NCI-H1930 (cell line): ENCODE data around the gene TNPO2.
A peak's percentile ranks its signal among the peaks of the same experiment; 100 is the strongest.
"Not testable (repeated sequence)": the region's sequence is repeated elsewhere in the genome, so short reads cannot be mapped to it uniquely, and the experiment has no call there.

ENCODE experiments used
- DNase-seq, 2 experiments: peaks; one replicate each; lab custom pipeline; 2025; lab: John Stamatoyannopoulos, UW

Gene TNPO2

DNA sequence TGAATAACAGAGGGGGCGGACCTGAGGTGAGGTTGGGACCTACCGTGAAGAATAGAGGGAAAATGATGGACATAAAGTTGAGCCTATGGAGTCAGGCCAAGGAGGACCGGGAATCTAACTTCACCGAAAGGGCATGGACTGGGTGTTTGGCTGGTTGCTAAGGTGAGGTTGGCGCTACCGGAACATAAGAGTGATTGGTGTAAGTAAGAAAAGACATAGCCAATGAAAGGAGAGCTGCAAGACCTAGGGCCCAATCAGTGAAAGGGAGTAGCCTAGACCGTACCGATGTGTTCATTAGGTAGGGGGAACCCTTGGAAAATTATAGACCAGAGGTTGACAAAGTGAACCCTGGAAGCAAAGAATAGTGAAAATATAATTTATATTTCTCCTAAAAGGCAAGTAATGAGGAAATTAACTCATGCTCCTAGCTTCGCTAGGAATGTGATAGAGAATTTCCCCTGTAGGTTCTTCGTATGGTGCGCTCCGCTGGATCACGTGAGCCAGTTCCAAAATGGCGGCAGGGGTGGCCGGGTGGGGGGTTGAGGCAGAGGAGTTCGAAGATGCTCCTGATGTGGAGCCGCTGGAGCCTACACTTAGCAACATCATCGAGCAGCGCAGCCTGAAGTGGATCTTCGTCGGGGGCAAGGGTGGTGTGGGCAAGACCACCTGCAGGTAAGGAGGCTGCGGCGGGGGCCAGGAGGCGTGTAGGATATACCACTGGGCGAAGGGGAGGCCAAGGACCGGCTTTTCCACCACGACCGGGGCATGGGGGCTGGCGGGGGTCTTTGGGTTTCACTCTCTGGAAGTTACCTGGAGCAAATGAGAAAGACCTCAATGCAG lies 13.5 kb upstream of the TNPO2 start, which contains the start of gene GET3:
TSS of gene GET3 (plus strand) at position 503 of the 840 bp plus-strand sequence. CDS start at position 512, 9 bp downstream.
- peak; percentile 91 to 96 for DNase-seq

DNA sequence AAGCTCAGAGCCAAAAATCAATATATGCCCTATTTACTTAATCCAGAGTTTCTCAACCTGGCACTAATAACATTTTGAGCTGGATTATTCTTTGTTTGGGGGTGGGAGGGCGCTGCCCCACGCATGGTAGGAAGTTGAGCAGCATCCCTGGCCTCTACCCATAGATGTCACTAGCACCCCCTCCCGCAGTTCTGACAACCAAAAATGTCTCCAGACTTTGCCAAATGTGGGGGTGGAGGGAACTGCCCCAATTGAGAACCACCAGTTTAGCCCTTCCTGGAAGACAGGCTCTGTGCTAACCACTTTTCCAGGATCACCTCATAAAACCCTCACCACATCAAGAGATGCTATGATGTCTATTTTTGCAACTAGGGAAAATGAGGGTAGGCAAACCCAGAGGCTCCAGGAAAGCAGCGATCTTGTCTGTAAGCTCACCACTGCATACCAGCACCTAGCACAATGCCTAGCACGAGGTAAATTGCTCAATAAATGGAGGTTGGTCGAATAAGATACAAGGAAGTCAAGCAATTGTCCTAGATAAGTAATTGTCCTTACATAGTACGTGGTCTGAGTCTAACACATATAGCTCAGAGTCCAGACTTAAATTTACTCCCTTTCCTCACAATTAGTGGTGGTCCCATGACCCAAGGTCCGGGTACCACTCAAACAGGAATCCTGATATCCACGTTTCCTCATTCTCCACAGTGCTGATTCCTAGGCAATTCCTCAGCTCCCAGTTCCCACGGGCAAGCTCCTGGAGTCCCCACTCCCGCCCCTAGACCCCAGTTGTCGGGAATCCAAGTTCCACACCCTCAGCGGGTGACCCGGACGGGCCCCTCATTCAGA lies 9.9 kb upstream of the TNPO2 start:
- DNase-seq: no peak

DNA sequence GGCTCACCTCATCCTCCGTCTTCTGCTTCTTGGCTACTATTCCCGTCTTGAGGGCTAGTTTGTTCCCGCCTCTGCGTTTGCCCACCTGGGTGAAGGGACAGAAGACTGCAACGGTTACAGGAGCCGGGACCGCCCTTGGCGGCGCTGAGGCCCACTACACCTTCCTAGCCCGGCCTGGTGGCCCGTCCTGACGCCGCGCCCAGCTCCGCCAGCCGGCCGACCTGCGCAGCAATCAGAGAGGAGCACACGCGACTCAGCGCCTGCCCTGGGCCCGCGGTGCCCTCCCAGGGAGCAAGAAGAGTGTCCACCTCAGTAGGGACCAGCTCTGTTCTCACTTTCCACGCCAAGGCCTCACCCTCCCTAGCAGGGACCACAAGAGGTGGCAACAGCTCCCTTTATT lies 7.6 kb upstream of the TNPO2 start:
- no peak for DNase-seq

DNA sequence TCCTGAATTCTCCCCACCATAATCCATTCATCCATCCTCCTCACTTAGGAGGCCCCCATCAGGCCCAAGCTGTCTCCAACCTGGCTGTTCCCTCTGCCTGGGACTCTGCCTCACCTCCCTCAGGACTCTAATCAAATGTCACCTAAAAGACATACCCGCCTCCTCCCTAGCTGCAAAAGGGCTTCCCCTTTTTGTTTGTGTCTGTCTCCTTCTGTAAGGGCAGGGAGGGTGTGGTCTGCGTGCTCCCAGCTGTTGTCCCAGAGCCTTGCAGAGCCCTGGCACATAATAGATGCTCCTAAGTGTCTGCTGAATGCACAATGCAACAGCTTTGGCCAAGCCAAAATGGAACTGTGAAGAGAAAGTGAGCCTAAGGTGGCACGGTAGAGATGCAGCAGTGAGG lies 6.3 kb upstream of the TNPO2 start:
- no peak for DNase-seq

DNA sequence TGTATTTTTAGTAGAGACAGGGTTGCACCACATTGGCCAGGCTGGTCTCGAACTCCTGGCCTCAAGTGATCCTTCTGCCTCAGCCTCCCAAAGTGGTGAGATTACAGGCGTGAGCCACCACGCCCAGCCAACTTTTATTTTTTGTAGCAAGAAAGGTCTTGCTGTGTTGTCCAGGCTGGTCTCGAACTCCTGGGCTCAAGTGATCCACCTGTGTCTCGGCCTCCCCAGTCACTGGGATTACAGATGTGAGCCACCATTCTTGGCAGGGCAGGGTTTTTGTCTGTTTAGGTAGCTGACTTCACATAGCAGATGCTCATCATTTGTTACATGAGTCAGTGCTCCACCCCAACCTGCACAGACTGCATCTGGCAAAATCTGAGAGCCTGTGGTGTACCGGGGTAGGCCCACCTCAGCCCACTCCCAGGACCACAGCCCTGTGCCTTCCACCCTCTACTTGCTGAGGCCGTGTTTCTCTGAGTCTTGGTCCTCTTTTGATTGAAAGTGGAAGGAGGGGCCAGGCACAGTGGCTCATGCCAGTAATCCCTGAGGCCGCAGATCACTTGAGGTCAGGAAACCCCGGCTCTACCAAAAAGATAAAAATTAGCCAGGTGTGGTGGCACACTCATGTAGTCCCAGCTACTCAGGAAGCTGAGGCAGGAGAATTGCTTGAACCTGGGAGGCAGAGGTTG lies 4.2 kb upstream of the TNPO2 start:
- no peak for DNase-seq

DNA sequence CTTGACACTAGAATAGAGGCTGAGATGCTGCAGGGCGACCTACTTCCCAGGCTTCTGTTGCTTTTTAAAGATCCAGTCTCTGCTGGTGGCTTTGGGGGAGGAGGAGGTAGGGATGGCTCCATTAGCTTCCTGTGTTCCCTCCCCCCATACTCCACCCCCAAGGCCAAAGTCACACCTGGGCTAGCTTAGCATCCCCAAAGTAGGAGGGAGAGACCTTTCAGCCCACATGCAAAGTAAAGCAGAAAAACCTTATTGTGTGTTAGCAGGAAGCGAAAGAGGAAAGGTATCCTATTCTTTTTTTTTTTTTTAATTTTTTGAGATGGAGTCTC lies 3.2 kb upstream of the TNPO2 start:
- DNase-seq: no peak

DNA sequence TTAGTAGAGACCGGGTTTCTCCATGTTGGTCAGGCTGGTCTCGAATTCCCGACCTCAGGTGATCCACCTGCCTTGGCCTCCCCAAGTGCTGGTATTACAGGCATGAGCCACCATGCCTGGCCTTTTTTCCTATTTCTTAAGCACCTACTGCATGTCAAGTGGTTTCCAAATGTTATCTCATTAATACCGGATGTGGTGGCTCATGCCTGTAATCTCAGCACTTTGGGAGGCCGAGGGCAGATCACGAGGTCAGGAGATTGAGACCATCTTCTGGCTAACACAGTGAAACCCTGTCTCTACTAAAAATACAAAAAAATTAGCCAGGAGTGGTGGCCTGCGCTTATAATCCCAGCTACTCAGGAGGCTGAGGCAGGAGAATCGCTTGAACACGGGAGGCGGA lies 1.9 kb upstream of the TNPO2 start:
- not testable (repeated sequence) for DNase-seq

DNA sequence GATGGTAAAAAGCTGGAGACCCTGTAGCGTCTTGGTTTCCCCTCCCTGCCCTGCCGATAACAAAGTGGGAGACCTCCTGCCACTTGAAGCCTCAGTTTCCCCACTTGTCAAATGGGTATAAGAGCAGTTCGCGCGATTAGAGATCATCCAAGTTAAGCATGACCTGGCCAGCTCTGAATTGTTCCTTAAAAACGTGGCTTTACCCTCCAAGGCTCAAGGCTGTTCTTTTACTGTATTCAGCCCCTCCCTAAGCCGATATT lies 421 bp downstream of the TNPO2 start:
- no peak for DNase-seq

DNA sequence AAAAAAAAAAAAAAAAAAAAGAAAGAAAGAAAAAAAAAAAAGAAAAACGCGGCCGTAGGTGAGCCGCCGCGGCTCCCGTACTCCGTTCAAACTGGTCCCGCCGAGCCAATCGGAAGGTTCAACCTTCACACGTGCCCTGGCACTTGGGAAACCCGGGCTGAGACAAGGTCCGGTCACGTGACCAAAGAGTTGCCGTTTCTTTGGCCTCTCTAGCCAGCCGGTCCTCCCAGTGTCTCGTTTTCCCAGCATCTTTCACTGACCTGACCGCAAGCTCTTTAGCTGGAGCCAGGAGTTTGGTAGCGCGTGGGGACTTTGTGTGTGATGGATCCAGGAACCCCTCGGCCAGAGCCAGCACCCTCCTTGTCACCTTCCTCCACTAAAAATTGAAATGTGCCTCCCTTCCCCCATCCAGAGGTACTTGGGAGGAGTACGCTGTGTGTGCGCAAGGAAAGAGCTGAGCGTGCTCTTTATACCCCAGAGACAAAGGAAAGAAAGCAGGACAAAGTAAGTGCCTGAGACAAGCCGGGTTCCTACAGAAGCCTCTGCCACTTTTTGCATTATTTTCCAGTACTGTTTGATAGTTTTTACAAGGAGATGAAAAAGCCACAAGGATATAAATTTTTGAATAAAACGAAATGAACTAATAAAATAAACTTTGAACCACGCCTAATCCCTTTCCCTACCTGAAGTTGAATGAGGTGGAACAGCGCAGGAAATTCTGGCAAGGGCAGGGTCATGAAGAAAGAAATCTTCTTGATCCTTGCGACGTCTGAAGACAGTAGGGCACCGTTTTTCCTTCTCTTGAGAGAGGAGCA lies 959 bp downstream of the TNPO2 start:
- DNase-seq: peak; percentile 95

DNA sequence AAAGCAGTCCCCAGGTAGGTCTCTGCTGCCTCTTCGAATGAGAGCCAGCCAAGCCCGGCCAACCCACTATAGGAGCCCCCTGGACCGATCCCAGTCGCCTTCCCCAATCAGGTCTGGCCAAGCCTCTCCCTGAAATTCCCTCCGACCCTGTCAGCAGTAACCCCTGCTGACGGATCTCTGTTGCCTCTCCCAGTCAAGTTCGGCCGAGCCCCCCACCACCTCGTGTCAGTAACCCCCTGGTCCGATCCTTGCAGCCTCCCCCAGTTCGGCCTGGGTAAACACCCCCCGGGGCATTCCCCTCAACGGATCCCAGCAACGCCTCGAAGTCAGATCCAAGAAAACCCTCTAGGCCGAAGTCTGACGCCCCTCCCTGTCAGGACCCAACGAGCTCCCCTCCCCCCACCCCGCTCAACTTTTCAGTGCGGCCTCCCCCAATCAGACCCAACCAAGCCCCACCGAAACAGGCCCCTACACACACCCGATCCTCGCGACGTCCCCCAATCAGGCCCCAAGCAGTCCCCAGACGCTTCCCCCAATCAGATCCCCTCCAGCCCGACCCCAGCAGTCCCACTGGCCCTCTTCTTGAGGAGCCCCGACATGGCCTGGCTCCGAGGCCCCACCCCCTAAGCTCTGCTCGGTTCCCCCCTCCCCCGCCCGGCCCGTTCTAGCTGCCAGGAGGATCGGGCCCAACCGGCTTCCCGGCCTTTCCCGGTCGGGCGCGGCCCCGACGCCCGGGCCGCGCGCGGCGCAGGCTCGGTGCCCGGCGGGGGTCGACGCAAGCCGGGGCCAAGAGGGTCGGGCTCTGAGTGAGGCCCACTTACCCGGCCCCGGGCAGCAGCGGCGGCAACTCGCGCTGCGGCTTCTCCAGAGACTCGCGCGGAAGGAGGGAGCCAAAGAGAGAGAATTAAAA lies 1.8 kb downstream of the TNPO2 start:
- DNase-seq: no peak

DNA sequence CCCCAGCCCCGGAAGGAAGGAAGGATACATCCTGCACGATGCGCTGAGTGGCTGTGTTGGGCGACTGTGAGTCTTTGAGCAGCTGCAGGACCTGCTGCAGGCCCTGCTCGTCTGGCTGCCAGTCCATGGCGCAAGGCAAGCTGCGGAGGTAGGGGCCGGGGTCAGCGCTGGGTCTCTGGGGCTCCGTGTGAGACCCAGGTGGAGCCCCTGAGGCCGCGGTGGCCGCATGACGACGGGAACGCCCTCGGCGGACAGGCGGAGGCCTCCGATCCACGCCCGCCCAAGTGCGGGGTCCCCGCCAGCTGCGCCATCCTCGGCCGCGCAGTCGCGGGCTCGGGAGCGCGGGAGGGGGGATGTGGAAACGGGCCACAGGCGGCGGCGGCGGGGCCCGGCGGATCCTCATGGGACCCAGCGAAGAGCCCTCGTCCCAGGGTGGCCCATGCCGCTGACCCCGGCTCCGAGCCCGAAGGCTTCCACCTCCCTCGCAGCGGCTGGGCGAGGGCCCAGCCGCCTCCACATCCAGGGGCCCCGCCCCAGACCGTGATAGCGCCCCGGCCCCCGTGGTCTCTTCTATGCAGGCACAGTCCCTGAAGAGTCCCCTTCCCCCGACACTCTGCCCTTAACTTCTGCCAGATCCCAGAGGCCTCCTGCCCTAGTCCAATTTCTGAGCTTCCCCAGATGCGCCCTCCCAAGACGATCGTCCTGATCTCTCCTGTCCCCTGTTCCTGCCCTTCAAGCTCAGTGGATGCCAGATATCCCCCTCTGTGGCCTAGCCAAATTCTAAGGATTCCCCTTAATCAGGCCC lies 2.7 kb downstream of the TNPO2 start:
- no peak for DNase-seq

DNA sequence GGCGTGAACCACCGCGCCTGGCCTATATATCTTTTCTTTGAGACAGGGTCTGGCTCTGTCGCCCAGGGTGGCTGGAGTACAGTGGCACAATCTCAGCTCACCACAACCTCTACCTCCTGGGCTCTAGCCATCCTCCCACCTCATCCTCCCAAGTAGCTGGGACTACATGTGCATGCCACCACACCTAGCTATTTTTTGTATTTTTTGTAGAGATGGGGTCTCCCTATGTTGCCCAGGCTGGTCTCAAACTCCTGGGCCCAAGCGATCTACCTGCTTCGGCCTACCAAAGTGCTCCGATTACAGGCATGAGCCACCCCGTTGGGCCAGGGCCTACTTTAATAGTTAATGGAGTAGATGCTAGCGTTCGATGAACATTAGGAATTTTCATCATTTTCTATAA lies 3.4 kb downstream of the TNPO2 start:
- DNase-seq: no peak

DNA sequence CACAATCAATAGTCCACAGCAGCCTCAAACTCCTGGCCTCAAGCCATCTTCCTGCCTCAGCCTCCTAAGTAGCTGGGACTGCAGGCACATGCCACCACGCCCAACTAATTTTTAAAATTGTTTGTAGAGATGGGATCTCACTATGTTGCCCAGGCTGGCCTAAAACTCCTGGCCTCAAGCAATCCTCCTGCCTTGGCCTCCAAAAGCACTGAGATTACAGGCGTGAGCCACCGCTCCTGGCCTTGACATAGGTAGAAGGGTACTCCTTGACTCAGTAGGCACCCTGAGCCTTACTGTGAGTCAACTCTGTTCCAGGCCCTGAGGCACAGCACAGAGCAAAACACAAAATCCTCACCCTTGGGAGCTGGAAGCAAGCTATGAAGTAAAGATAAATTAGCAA lies 7.8 kb downstream of the TNPO2 start:
- no peak for DNase-seq

DNA sequence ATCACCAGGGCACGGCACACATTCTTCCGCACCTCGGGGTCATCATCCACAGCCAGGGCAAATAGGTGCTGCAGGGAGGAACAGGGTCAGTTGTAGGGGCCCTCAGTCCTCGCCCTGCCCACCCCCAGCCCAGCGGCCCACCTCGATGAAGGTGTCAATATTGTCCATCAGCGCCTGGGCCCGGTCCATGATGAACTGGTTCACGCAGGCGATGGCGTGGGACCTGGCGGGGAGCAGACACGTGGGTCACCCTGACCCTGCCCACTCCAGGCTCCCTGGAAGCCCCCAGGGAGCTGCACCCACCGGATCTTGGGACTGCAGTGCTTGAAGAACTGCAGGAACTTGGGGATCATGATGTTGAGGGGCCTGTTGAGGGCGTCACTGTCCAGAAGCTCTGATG lies 8.6 kb downstream of the TNPO2 start:
- DNase-seq: no peak

DNA sequence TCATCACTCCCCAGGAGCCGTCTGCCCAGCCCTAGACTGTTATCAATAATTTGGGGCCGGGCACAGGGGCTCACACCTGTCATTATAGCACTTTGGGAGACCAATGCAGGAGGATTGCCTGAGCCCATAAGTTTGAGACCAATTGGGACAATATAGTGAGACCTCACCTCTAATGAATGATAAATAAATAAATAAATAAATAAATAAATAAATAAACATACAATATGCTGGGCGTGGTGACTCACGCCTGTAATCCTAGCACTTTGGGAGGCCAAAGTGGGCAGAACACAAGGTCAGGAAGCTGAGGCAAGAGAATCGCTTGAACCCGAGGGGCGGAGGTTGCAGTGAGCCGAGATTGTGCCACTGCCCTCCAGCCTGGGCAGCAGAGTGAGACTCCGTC lies 10.4 kb downstream of the TNPO2 start:
- not testable (repeated sequence) for DNase-seq

DNA sequence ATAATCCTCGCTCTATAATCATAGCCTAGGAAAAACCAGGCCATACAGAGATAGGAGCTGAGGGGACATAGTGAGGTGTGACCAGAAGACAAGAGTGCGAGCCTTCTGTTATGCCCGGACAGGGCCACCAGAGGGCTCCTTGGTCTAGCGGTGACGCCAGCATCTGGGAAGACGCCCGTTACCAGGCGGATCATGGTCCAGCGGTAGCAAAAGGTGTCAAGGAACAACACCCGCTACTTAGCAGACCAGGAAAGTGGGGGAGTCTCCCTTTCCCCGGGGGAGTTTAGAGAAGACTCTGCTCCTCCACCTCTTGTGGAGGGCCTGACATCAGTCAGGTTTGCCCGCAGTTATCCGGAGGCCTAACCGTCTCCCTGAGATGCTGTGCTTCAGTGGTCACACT lies 11.7 kb downstream of the TNPO2 start:
- DNase-seq: not testable (repeated sequence)

DNA sequence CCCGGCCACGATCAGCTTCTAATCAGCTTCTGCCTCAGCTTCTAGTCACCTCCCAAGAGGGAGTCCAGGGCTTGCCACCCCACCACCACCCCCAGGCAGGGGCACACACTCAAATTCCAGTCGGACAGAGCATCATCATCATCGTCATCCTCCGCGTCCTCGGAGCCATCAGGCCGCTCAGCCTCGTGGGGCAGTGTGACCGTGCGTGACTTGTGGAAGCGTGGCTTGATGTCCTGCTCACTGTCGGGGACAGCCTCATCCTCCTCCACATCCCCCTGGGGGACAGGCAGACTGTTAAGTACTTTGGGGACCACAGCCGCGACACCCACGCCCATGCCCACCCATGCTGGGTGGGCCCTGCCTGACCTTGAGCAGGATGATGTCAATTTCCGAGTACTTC lies 12.5 kb downstream of the TNPO2 start:
- DNase-seq: no peak

DNA sequence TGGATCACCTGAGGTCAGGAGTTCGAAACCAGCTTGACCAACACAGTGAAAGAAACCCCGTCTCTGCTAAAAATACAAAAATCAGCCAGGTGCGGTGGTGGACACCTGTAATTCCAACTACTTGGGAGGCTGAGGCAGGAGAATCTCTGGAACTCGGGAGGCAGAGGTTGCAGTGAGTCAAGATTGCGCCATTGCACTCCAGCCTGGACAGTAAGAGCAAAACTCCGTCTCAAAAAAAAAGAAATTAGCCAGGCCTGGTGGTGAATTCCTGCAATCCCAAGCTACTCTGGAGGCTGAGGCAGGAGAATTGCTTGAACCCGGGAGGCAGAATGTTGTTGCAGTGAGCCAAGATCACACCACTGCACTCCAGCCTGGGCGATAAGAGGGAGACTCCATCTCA lies 15.1 kb downstream of the TNPO2 start:
- no peak for DNase-seq

DNA sequence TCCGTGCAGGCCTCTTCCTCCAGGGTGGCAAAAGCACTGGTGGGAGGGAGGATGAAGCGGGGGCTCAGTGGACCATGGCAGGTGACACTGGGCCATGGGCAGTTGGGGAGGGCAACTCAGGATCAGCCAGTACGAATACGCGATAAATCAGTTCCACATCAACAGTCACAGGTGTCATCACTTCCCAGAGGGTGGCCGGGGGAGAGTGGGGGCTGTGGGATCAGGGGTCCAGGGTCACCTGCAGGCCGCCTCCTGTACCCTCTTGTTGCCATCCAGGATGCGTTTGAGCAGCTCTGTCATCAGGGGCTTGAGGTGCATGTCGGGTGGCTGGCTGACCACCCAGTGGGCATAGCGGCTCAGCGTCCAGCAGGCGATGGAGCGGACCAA lies 17.4 kb downstream of the TNPO2 start:
- DNase-seq: no peak

DNA sequence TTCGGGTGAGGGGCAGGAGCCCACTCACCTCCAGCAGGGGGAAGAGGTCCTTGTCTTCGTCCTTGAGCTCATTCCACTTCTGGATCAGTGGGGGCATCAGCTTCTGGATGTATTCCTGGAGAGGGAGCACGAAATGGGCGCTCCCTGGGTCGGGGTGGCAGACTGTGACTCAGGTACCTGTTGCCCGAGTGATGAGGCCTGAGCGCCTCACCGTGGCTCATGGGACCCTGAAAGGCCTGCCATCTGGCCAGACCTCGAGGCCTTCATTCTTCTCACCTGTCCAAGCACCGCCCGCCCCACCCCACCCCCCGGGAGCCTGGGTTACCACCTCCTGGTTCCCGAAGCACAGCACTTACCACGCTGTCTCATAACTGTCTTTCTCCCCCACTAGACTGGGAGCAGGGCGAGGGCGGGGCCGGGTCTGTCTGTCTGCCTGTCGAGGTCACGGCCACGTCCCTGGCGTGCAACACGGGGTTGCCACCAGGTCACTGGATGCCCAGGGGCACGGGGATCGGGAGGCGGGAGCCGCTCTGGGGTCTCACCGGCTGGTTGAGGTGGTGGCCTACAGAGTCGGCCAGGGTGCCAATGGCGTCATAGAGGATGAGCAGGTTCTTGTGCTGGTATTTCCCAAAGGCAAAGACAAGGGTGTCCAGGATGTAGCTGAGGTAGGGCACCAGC lies 17.9 kb downstream of the TNPO2 start:
- no peak for DNase-seq
